ENCODE measurements around the gene HOXA11. TPM values are rescaled to one million over a fixed set of nuclear protein-coding genes. Genes with fewer than 3 reads are reported as not detected.

Gene HOXA11
- total and polyA plus RNA-seq, 3 donors from 2014 or later: 0.25 to 0.96 TPM; not detected in 1

GRCh38 chr7:27165089-27165995 lies 19.7 kb downstream of the HOXA11 start, which contains the start of gene HOXA9:
Gene HOXA9, minus strand, starts transcription at chr7:27165537. Its CDS starts 80 bp downstream, at chr7:27165457.
- intact Hi-C loops (cut with DNase I; ENCODE audit: low total_unique reads): loop anchor here (10.0 kb wide), 1 partner anchor 791 kb away; no protein-coding TSS in a partner anchor
- Histone ChIP-seq H3K27me3 (peaks cover 4% of the 10 kb centered on the region), H3K4me3 (peak within 1 kb of the TSS; percentile 36 to 48), H3K36me3 (ENCODE audit: low read depth, missing control alignments) (no peaks in the 10 kb centered on the region), H3K9me3 (no peaks in the 10 kb centered on the region), H3K27ac (no peak within 1 kb of the TSS), H3K4me1 (peaks cover 10% of the 10 kb centered on the region)
- TF ChIP-seq POLR2A (IDR thresholded peaks at IDR 0.05): no peak
- TF ChIP-seq, protein P1, sequence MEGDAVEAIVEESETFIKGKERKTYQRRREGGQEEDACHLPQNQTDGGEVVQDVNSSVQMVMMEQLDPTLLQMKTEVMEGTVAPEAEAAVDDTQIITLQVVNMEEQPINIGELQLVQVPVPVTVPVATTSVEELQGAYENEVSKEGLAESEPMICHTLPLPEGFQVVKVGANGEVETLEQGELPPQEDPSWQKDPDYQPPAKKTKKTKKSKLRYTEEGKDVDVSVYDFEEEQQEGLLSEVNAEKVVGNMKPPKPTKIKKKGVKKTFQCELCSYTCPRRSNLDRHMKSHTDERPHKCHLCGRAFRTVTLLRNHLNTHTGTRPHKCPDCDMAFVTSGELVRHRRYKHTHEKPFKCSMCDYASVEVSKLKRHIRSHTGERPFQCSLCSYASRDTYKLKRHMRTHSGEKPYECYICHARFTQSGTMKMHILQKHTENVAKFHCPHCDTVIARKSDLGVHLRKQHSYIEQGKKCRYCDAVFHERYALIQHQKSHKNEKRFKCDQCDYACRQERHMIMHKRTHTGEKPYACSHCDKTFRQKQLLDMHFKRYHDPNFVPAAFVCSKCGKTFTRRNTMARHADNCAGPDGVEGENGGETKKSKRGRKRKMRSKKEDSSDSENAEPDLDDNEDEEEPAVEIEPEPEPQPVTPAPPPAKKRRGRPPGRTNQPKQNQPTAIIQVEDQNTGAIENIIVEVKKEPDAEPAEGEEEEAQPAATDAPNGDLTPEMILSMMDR (IDR thresholded peaks at IDR 0.05): no peak
- DNase-seq: peak; percentile 67
- 5% methylated on average over 40 to 72 of the region's 82 CpGs for WGBS, 2 donors

GRCh38 chr7:27164367-27165088 lies 20.5 kb downstream of the HOXA11 start:
- H3K27me3 ChIP-seq: peaks cover 4% of the 10 kb centered on the region

DNA sequence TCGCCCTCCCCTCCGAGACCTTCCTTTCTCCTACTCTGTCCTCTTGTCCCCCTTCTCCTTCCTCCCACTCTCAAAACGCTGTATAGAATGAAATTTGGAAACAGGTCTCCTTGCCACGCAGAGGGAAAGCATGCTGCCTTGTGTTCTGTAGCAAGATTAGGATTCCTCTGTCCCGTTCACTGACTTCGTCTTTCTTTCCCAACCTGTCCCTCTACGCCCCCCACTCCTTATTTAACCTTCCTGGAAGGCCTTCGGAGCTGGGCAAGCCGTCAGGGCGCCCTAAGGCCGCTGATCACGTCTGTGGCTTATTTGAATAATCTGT lies 21.0 kb downstream of the HOXA11 start:
- intact Hi-C loops (cut with DNase I; ENCODE audit: low total_unique reads): loop anchor here (10.0 kb wide), 1 partner anchor 789 kb away; no protein-coding TSS in a partner anchor
- no peak overlapping the region for H3K27ac ChIP-seq
- H3K9me3 ChIP-seq: no peaks in the 10 kb centered on the region
- no peak for DNase-seq
- peaks cover 4% of the 10 kb centered on the region for H3K27me3 ChIP-seq
- no peaks in the 10 kb centered on the region for H3K36me3 ChIP-seq (ENCODE audit: low read depth, missing control alignments)
- no peak overlapping the region for H3K4me3 ChIP-seq
- WGBS, 2 donors: 20 to 39% methylated on average over 12 of the region's 12 CpGs
- peaks cover 10% of the 10 kb centered on the region for H3K4me1 ChIP-seq
- no peak for TF ChIP-seq POLR2A (IDR thresholded peaks at IDR 0.05)
- TF ChIP-seq, protein P1 (IDR thresholded peaks at IDR 0.05): no peak

More at GRCh38 chr7:27164367-27165088, 20.5 kb downstream of the HOXA11 start:
- no peaks in the 10 kb centered on the region for H3K36me3 ChIP-seq (ENCODE audit: low read depth, missing control alignments)
- H3K9me3 ChIP-seq: no peaks in the 10 kb centered on the region
- no peak for DNase-seq
- no peak overlapping the region for H3K27ac ChIP-seq
- intact Hi-C loops (cut with DNase I; ENCODE audit: low total_unique reads): loop anchor here (10.0 kb wide), 1 partner anchor 790 kb away; no protein-coding TSS in a partner anchor
- H3K4me1 ChIP-seq: peaks cover 10% of the 10 kb centered on the region
- H3K4me3 ChIP-seq: peak overlapping the region; percentile 25 to 48
- TF ChIP-seq, protein P1 (IDR thresholded peaks at IDR 0.05): no peak
- TF ChIP-seq POLR2A (IDR thresholded peaks at IDR 0.05): no peak
- WGBS, 2 donors: 5 to 14% methylated on average over 19 to 47 of the region's 47 CpGs

DNA sequence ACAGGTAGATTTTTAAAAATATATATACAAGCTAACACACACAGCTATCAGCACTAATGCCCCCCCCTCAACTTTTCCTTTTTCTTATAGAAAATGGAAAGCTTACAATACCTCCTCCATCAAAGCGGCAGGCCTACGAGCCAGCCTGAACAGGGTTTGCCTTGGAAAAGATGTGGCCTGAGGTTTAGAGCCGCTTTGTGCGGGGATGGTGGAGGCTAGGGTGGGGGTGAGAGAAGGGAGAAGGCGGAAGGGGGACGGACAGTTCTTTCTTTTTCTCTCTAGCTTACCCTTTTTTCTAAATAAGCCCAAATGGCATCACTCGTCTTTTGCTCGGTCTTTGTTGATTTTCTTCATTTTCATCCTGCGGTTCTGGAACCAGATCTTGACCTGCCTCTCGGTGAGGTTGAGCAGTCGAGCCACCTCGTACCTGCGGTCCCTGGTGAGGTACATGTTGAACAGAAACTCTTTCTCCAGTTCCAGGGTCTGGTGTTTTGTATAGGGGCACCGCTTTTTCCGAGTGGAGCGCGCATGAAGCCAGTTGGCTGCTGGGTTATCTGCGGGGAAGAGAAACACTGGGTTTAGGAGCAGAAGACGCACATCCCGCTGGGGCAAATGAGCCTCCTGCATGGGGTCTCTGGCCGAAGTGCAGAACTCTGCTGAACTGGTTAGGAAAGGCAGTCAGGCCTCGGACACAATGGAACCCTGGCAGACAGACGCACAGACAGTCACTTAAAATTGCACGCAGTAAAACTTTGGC lies 21.6 kb downstream of the HOXA11 start:
- no peak for DNase-seq
- Histone ChIP-seq H3K4me3 (no peak overlapping the region), H3K27me3 (peaks cover 4% of the 10 kb centered on the region), H3K9me3 (no peaks in the 10 kb centered on the region), H3K36me3 (ENCODE audit: low read depth, missing control alignments) (no peaks in the 10 kb centered on the region), H3K4me1 (peaks cover 10% of the 10 kb centered on the region), H3K27ac (no peak overlapping the region)
- intact Hi-C loops (cut with DNase I; ENCODE audit: low total_unique reads): loop anchor here (10.0 kb wide), 1 partner anchor 789 kb away; no protein-coding TSS in a partner anchor
- TF ChIP-seq, protein P1 (IDR thresholded peaks at IDR 0.05): no peak
- no peak for TF ChIP-seq POLR2A (IDR thresholded peaks at IDR 0.05)
- WGBS, 2 donors: 53 to 54% methylated on average over 24 of the region's 24 CpGs
